Activated CD8-positive, alpha-beta memory T cell treated with anti-CD3 and anti-CD28 coated beads for 4 hours (primary cell): ENCODE data around the gene FOXK1.
A peak's percentile ranks its signal among the peaks of the same experiment; 100 is the strongest.
"Not testable (repeated sequence)": the region's sequence is repeated elsewhere in the genome, so short reads cannot be mapped to it uniquely, and the experiment has no call there.

Source experiments
- DNase-seq, 2 donors: peaks; one replicate each; pipeline ENCODE4 v3.0.0-alpha.2; 2020; ENCODE audit warnings: low read depth in 2 of 2

Gene FOXK1

DNA sequence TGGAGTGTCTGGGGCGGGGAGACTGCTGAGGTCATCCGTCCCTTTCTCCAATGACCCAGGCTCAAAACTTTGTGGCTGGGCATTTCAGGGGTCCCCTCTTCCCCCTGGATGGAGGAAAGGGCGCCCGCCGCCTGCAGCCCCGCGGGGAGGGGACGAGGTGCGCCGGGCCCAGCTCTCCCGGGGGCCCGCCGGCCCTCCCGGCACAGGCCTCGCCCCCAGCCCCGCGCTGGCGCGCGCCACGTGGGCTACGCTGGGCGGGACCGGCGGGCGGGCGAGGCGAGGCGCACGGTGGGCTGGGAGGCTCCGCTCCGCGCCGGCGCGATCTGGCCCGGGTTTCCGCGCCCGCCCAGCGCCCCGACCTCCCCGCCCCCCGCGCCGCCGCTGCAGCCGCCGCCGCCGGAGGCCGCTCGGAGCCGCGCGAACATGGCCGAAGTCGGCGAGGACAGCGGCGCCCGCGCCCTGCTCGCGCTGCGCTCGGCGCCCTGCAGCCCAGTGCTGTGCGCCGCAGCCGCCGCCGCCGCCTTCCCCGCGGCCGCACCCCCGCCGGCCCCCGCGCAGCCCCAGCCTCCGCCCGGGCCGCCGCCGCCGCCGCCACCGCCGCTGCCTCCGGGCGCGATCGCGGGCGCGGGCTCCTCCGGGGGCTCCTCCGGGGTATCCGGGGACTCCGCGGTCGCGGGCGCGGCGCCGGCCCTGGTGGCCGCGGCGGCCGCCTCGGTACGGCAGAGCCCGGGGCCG, at the start of gene FOXK1:
FOXK1 (plus strand) TSS at position 410 of the 735 bp plus-strand sequence; CDS start at position 424, 14 bp downstream.
- peak; percentile 50 to 57 for DNase-seq

DNA sequence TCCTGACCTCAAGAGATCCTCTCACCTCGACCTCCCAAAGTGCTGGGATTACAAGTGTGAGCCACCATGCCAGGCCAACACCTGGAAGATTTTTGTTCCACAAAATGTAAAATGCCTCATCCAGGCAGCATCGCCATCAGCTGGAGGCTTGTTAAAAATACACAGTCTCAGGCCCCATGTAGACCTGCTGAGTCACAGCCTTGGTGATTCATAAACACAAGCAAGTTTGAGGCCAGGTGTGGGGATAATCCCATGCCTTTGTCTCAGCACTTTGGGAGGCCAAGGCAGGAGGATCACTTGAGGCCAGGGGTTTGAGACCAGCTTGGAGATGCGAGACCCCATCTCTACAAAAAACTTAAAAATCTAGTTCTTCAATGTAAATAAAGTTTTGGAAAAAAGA, 49.1 kb upstream of the FOXK1 start:
- no peak for DNase-seq

DNA sequence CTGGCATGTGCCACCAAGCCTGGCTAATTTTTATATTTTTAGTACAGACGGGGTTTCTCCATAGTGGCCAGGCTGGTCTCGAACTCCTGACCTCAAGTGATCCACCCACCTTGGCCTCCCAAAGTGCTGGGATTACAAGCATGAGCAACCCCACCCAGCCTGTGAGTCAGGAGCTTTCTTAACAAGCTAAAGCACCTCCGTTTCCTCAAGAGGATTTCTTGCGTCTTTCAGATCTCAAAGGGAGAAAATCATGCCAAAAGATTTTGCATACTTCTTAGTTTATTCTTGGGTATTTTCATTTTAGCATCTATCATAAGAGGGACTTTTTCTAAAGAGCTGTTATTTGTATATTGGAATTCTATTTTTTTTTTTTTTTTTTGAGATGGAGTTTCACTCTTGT, 47.9 kb upstream of the FOXK1 start:
- no peak for DNase-seq

DNA sequence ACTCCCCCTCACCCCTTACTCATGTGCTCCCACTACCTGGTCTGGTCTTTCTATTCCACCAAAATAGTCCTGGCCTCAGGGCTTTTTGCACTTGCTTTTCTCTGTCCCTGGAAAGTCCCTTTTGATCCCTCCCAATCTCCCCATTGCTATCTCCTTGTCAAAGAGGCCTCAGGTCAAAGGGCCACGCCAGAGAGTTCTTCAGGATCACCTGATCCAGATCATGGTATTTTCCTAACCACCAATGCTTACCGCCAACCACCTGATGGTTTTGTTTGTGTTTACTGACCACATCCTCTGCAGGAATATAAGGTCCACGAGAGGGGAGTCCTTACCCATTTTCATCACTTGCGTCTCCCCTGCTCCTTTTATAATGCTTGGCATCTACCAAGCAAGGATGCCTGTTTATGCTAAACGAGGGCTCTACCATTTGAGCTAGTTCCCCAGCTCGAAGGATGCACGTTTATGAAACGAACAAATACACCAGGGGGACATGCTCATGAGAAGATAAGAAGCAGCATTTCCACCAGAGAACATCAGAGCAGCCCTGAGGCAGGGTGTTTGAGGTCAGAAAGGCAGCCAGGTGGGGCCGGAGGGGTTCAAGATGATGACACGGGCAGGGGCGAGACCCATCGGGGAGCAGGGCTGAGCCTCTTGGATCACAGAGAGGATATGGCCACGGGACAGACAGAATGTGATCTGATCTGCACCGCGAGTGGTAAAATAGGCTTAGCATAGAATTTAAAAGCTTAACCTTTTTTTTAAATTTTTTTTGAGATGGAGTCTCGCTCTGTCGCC, 43.1 kb upstream of the FOXK1 start:
- no peak for DNase-seq

DNA sequence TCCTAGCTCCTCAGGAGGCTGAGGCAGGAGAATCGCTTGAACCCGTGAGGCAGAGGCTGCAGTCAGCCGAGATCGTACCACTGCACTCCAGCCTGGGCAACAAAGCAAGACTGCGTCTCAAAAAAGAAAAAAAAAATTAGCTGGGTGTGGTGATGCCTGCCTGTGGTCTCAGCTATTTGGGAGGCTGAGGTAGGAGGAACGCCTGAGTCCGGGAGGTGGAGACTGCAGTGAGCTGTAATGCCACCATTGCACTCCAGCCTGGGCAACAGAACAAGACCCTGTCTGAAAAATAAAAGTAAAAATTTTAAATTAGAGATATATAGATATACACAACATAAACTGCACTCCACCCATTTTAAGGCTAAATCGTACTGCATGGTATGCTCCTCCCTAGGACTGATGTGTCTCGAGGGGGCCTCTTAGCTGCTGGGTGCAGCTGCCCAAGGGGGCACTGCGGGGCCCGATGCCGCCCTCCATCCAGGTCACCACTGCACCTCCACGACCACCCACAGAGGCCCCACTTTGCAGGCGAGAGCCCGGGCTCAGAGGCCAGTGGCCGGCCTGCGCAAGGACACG, 40.9 kb upstream of the FOXK1 start:
- DNase-seq: no peak

DNA sequence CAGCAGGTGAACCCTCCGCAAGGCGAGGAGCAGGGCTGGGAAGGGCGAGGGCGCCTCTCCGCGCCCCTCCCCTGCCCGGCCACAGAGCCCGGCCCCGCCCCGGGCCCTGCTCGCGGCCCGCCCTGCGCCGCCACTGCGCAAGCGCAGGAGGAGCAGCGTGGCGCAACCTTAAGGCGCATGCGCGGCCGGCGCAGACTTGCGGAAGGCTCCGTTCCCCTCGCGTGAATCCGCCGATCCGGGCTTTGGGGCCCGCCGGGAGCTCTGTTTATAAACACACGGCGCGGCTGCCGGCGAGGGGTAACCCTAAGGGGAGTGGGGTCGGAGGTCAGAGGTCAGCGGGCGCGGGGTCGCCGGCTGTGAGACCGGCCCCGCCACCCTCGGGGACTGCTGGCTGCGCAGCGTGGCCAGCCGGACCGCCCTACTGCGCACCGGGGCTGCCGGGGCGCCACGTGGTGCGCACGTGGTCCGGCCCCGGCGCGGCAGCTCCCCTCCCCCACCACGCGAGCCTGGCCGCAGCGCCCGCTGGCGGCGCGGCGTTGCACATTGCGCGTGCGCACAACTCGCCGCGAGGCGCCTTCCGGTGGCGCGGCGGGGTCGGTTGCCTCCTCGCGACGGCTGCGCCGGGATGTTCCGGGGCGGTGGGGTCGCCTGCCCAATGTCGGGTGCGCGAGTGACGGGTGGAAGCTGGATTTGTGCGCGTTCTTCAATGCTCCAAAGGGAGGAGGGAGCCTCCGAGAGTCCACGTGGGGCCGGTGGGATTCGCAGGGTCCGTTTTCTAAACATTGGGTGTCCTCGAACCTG, 40.2 kb upstream of the FOXK1 start:
- peak; percentile 85 to 90 for DNase-seq

DNA sequence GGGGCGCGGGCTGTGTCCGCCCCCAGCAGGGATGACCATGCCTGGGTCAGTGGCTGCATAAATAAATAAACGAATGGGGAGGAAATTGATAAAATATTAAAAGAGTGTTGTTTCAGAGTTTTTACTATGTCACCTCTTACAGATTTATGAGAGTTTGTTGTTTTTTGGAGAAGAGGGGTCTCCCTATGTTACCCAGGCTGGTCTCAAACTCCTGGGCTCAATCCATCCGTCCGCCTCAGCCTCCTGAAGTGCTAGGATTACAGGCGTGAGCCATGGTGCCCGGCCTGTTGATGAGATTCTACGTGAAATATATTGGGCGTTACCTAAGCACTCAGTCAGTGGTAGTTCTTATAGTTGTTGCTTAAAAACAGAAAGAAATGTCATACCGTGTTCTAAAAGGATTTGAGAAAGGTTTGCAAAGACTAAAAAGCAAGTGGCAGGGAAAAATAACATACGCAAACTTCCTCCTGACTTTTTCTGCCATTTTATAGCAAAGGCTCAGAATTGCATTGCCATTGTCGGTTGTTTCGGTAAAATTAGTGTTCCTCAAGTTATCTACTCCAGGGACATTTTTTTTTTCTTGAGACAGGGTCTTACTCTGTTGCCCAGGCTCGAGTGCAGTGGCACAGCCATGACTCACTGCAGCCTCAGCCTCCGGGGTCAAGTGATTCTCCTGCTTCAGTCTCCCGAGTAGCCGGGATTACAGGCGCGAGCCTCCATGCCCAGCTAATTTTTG, 39.5 kb upstream of the FOXK1 start:
- DNase-seq: no peak

DNA sequence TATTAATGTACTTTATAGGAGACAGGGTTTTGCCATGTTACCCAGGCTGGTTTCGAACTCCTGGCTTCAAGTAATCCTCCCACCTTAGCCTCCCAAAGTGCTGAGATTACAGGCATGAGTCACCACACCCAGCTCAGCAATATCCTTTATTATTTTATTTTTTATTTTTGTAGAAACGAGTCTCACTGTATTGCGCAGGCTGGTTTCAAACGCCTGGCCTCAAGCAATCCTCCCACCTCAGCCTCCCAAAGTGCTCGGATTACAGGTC, 39.0 kb upstream of the FOXK1 start:
- not testable (repeated sequence) for DNase-seq

DNA sequence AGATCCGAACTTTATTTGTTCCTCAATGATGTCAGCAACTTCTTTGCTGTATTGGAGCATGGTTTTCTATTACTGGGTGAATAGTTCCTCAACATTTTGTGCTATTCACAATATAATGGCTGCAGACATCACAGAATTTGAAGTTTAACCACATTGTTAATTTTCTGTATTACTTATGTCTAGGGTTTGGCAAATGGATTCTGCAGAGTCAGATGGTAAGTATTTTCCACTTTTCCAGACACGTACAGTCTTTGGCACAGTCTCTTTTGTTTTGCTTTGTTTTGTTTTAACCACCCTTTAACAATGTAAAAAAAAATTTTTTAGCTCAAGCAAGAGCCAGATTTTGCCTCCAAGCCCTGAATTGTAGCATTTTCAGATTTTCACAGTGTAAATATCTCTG, 36.8 kb upstream of the FOXK1 start:
- DNase-seq: no peak

DNA sequence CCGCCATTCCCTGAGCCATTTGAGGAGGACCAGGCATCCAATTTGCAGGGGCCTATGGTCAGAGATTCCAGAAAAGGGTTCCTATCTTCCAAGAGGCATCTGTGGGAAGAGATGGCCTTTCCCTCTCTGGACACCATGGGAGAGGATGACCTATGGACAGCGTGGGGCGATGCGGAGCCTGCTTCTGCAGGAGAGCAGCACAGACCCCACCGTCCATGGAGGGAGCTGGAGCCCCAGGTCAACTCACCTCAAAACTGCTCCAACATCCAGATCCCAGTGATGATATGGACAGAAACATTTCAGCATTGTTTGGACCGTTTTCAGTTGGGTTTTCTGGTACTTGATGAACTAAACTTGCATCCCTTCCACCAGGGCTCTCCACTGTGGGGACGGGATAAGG, 34.0 kb upstream of the FOXK1 start:
- DNase-seq: no peak

DNA sequence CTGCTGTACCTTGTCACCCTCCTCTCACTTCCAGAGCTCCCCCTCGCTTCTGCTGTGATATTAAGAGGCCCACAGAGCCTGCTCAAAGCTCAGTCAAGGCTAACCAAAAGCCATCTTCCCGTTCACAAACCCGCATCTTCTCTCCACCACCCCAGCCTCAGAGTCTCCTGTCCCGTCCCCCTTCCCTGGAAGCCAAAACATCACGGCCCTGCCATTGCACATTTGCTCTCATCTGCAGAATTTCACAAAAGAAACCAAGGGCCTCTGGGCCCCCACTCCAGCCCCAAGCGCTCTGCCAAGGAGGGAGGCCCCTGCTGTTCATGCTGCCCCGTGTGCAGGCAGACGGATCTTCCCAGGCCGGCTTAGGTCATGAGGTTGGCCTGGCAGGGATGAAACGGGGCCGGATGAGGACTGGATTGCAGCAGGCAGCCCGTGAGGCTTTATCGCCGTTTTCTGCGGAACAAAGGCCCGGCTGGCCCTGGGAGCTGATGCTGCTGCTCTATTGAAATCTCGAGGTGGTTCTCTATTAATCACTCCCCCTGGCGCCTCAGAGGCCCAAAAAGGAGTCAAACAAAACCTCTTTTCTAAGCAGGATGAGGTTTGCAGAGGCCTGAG, 31.6 kb upstream of the FOXK1 start:
- DNase-seq: no peak

DNA sequence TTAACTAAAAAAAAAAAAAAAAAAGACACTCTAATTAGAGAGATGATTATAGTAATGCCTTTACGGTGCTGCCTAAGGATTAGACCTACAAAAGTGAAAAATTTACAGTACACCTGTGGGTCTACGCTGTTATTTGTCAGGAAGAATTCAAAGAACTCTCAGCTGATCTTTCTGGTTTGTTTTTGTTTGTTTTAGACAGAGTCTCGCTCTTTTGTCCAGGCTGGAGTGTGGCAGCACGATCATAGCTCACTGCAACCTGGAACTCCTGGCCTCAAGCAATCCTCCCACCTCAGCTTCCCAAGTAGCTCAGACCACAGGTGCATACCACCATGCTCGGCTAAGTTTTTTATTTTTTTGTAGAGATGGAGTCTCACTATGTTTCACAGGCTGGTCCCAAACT, 28.3 kb upstream of the FOXK1 start:
- DNase-seq: no peak

DNA sequence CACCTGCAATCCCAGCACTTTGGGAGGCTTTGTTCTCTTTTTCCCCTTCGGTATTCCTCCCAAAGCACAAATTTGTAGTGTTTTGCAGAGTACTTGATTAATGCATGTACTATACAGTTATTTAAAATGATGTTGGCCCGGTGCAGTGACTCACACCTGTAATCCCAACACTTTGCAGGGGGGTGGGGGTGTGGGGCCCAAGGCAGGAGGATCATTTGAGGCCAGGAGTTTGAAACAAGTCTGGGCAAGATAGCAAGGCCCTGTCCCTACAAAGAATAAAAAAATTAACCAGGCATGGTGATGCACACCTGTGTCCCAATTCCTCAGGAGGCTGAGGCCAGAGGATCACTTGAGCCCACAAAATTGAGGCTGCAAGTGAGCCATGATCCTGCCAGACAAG, 26.8 kb upstream of the FOXK1 start:
- DNase-seq: no peak

DNA sequence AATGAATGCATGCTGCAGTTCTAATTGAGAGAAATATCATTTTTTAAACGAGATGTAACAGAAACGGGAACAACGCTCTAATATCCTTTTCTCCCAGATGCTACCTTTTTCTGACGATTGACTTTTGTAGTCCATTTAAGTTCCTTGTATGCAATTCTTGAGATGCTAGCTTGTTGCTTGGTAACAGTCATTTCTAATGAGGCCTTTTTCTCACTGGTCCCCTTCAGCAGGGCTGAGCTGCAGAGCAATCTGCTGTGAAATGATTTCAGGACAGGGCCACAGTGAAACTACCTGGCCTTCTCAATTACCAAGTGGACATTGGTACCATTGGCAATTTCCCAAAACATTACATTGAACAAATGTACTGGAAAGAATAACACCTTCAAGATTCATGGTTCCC, 26.2 kb upstream of the FOXK1 start:
- no peak for DNase-seq

DNA sequence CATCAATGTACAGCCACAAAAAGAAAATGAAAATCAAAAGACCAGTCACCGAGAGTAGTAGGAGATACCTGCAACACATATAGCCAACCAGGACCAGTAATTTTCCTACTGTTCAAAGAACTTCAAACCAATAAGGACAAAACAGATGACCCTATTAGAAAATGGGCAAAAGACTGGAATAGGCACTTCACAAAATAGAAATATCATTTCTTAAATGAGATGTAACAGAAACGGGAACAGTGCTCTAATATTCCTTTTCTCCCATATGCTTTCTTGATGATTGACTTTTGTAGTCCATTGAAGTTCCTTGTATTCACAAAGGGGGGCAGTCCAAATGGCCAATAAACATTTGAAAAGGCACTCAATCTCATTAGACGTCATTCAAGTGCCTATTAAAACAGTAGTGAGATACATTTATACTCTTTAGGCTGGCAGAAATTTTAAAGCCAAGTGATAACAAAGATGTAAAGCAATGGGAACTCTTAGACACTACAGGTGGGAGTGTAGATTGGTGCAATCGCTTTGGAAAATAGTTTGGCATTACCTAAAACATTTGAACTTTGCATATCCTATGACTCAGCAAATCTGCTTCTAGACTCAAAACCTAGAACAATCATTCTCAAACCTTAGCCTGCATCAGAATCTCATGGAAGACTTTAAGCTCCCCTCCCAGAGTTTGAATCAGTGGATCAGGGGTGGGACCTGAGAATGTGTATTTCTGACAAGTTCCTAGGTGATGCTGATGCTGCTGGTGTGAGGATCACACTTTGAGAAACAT, 24.3 kb upstream of the FOXK1 start:
- DNase-seq: no peak

DNA sequence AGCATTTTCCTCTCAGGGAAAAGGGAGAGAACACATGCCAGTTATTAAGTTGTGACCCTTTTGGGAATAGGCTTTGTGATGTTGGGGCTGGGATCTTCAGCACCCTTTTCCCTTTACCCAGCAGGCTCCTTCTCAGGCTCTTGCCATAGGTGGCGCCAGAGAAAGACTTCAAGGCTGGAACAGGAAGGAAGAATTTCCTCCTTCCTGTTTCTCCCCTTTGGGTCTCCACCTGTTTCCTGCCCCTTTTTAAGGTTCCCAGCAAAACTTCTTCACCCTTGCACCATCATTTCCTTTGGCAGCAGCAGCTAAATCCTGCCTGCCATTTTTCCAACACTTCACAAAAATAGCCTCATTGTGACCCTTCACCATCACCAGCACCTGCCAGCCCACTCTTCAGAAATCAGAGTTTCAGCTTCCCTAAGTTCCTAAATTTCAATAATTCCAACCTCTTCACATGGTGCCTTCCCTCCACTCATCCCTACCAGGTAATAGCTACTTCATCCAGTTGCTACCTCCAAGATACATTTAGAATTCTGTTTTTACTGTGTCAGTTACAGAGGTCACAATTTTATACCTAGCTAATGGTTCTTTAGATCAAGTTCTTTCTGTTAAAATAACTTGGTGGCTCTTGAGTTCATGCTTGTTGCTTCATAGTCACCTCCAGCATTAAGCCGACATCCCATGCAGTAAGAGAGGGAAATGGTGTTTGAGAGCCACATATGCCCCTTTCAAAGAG, 22.4 kb upstream of the FOXK1 start:
- DNase-seq: no peak

DNA sequence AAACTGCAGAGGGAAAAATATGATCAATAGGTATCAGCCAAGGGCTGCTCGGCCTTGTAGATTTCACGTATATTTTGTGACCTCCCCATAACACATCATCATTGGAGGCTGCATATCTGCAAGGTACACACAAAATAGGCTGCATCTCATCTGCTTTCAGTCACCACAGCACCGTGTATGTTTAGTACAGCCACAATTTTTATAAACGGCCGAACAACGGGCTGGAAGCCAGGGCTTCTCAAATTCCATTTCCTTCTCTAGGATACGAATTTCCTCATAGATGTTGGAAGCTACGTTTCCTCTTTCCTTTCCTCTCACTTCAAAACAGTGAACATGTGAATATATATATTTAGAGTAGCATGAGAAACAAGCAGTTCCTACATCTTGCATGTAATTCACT, 20.2 kb upstream of the FOXK1 start:
- DNase-seq: no peak

DNA sequence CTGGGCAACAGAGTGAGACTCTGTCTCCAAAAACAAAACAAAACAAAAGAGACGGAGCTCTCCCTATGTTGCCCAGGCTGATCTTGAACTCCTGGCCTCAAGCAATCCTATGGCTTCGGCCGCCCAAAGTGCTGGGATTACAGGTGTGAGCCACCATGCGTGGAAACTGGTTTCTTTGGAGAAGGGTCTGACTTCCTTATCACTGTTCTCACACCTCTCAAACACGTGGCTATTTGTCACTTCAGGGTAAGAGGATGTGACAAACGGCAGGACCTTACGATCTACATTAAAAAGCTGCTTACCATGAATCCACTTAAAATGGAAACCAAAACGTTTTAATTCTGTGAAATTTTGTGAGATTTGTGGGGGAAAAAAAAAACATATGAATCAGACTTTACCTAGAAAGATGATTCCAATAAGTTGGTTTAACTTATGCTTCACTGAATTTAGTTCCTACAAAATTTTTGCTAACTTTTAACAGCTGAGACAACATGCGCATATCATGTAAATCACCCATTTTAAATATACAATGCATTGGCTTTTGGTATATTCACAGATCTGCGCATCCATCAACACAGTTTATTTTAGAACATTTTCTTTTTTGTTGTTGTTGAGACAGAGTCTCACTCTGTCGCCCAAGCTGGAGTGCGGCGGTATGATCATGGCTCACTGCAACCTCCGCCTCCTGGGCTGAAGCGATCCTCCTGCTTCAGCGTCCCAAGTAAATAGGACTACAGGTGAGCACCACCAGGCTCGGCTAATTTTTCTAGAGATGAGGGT, 18.7 kb upstream of the FOXK1 start:
- DNase-seq: no peak

DNA sequence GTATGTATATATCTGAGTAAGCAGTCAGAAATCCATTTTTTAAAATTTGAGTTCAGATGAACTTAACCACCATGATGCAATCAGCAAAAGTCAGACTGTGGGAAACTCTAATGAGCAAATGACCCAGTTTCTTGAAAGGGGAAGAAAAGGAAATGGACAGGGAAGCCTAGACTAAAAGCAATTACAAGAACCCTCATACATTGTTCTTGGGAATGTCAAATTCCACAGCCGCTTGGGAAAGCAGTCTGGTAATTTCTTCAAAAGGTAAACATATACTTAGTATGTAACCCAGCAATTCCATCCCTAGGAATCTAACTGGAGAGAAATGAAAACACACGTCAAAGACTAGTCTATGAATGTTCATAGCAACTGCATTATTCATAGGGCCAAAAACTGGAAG, 16.4 kb upstream of the FOXK1 start:
- no peak for DNase-seq
